Endodermal cell (in vitro differentiated cells): ENCODE results near the gene IGF2. TPM values are rescaled to one million over a fixed set of nuclear protein-coding genes. Genes with fewer than 3 reads are reported as not detected.

Experiments
- DNase-seq: peaks from one replicate; pipeline ENCODE4 v3.0.0-alpha.2; 2017
- H3K27ac ChIP-seq: 2 replicates; pipeline ENCODE4 v1.5.1; 2013; ENCODE audit warnings: mild to moderate bottlenecking, low read depth, low read length, moderate library complexity
- H3K27me3 ChIP-seq: 2 replicates; pipeline ENCODE4 v1.6.1; 2013; ENCODE audit warnings: mild to moderate bottlenecking, low read length, moderate library complexity; ENCODE audit not compliant: insufficient read depth, control insufficient read depth, poor library complexity, severe bottlenecking
- H3K36me3 ChIP-seq: 2 replicates; pipeline ENCODE4 v1.7.0; 2013; ENCODE audit warnings: mild to moderate bottlenecking, low read length, moderate library complexity; ENCODE audit not compliant: control insufficient read depth, insufficient read depth
- H3K4me1 ChIP-seq: one replicate; pipeline ENCODE4 v1.7.0; 2013; ENCODE audit warnings: low read length; ENCODE audit not compliant: control insufficient read depth, insufficient read depth
- H3K4me3 ChIP-seq: 2 replicates; pipeline ENCODE4 v1.5.1; 2013; ENCODE audit warnings: mild to moderate bottlenecking, low read length, moderate library complexity
- H3K9ac ChIP-seq: 2 replicates; pipeline ENCODE4 v1.6.1; 2013; ENCODE audit warnings: mild to moderate bottlenecking, low read length, moderate library complexity; ENCODE audit not compliant: poor library complexity, severe bottlenecking; ENCODE audit errors: extremely low read depth
- H3K9me3 ChIP-seq: 2 replicates; pipeline ENCODE4 v1.6.1; 2013; ENCODE audit warnings: mild to moderate bottlenecking, low read length, moderate library complexity; ENCODE audit not compliant: control insufficient read depth
- H3K27ac Mint-ChIP-seq: 2 replicates; pipeline ENCODE4 v1.8.0; 2020; ENCODE audit warnings: mixed read lengths
- H3K27me3 Mint-ChIP-seq: 2 replicates; pipeline ENCODE4 v1.8.0; 2021; ENCODE audit warnings: mild to moderate bottlenecking, mixed read lengths; ENCODE audit not compliant: insufficient read depth
- H3K36me3 Mint-ChIP-seq: 2 replicates; pipeline ENCODE4 v1.8.0; 2020; ENCODE audit warnings: low read depth, mixed read lengths
- H3K4me1 Mint-ChIP-seq: 2 replicates; pipeline ENCODE4 v1.8.0; 2020; ENCODE audit warnings: mixed read lengths
- H3K4me3 Mint-ChIP-seq: 2 replicates; pipeline ENCODE4 v1.8.0; 2020; ENCODE audit warnings: mild to moderate bottlenecking, moderate library complexity, mixed read lengths
- H3K9me3 Mint-ChIP-seq: 2 replicates; pipeline ENCODE4 v1.8.0; 2020; ENCODE audit warnings: mild to moderate bottlenecking, mixed read lengths
- WGBS, 2 experiments: methylation state at CpG; one replicate each; pipeline versions ENCODE4 v1.1.5 to v1.1.7; 2013; ENCODE audit warnings: missing lambda C conversion rate in 2 of 2, mixed read lengths in 1 of 2; ENCODE audit not compliant: insufficient coverage in 1 of 2, insufficient read length in 1 of 2; 5-methylcytosine and 5-hydroxymethylcytosine counted together
- total RNA-seq, 2 donors: library from RNA; stranded (reverse); fragmentation: NEBNext Ultra II Directional in 1 of 2; extraction: Animal tissue kit (Norgen Biotek cat#: 25700) in 1 of 2; gene quantifications; 2 replicates in 1 of 2; 3 replicates in 1 of 2; pipeline ENCODE4 v1.2.1, GENCODE V29; 2021
- TF ChIP-seq, protein P1 (sequence below): fragments of 200-600 bp; sonication (generic); conservative IDR thresholded peaks from 2 replicates; pipeline ENCODE4 v1.5.0; 2021; ENCODE audit warnings: antibody characterized with exemption, mild to moderate bottlenecking

IGF2 gene
- total RNA-seq, 2 donors from 2014 or later, result 0.80 to 5.1 TPM

DNA sequence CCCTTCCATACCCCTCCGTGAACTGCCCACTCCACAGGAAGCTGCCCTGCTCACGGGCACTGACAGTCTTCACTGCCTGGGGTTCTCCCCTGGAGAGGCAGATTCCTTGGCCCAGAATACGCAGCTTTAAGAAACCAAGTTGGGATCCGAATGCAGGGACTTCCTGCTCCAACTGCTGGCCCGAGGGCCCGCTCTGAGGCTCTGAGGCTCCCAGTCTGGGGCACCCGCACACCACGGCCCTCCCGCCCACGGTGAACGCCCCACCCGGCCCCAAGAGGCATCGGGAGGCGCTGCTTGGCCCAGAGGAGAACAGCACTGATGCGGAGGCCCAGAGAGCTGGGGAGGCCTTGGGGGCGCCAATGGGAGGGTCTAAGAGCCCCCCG lies 42.3 kb downstream of the IGF2 start:
- Mint-ChIP-seq H3K36me3 (no peaks in the 10 kb centered on the region), H3K27ac (peak overlapping the region; percentile 75), H3K9me3 (peaks cover 2% of the 10 kb centered on the region), H3K4me1 (peaks cover 8% of the 10 kb centered on the region), H3K4me3 (no peak overlapping the region), H3K27me3 (peaks cover 11% of the 10 kb centered on the region)
- 82 to 86% methylated on average over 10 to 17 of the region's 17 CpGs for WGBS, 2 experiments
- no peak overlapping the region for H3K9ac ChIP-seq
- H3K27me3 ChIP-seq, result no peaks in the 10 kb centered on the region
- peak overlapping the region; percentile 38 for H3K27ac ChIP-seq
- TF ChIP-seq, protein P1, sequence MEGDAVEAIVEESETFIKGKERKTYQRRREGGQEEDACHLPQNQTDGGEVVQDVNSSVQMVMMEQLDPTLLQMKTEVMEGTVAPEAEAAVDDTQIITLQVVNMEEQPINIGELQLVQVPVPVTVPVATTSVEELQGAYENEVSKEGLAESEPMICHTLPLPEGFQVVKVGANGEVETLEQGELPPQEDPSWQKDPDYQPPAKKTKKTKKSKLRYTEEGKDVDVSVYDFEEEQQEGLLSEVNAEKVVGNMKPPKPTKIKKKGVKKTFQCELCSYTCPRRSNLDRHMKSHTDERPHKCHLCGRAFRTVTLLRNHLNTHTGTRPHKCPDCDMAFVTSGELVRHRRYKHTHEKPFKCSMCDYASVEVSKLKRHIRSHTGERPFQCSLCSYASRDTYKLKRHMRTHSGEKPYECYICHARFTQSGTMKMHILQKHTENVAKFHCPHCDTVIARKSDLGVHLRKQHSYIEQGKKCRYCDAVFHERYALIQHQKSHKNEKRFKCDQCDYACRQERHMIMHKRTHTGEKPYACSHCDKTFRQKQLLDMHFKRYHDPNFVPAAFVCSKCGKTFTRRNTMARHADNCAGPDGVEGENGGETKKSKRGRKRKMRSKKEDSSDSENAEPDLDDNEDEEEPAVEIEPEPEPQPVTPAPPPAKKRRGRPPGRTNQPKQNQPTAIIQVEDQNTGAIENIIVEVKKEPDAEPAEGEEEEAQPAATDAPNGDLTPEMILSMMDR, result no peak
- H3K36me3 ChIP-seq, result no peaks in the 10 kb centered on the region
- peaks cover 6% of the 10 kb centered on the region for H3K4me1 ChIP-seq
- no peak overlapping the region for H3K4me3 ChIP-seq
- no peaks in the 10 kb centered on the region for H3K9me3 ChIP-seq
- DNase-seq, result no peak

DNA sequence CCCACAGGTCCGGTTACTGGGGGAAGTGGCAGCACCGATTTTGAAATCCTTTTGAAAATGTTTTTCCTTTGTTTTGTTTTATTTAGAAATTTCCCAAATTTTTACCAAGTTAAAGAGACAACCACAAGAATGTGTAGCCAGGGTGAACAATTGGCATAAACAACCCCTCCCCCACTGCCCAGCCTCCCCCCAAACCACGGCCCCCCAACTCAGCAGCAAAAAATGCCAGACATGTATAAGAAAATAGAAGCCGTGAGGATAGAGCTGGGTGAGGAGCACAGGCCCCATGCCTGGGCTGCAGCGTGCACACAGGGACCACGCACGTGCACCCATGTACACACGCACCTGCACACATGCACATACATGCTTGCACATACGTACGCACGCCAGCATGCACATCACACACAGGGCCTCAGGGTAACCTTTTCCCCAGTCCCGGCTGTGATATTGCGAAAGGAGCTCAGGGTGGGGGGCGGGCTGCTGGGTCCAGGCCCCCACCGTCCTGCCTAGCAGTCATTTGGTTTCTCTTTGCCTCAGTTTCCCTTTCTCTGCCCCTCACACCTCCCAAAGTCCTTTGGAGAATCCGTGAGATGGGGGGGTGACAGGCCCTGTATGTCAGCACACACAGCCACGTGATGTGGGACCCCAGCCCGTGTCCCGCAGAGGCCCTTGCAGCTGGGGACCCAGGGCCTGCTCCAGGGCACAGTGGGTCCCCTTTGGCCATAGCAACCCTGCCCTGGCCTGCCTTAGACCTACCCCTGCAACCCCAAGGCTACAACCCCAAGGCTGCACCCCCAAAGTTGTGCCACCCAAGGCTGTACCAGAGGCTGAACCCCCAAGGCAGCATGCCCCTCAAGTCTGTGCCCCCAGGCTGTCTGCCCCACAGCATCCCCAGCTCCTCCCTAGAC lies 42.9 kb downstream of the IGF2 start:
- Histone ChIP-seq H3K27ac (no peak overlapping the region), H3K9me3 (no peaks in the 10 kb centered on the region), H3K36me3 (no peaks in the 10 kb centered on the region), H3K9ac (no peak overlapping the region), H3K4me1 (peaks cover 6% of the 10 kb centered on the region), H3K27me3 (no peaks in the 10 kb centered on the region), H3K4me3 (no peak overlapping the region)
- peaks cover 2% of the 10 kb centered on the region for H3K9me3 Mint-ChIP-seq
- 95 to 96% methylated on average over 10 to 18 of the region's 19 CpGs for WGBS, 2 experiments
- no peak overlapping the region for H3K27ac Mint-ChIP-seq
- peaks cover 4% of the 10 kb centered on the region for H3K27me3 Mint-ChIP-seq
- H3K36me3 Mint-ChIP-seq, result no peaks in the 10 kb centered on the region
- H3K4me3 Mint-ChIP-seq, result no peak overlapping the region
- DNase-seq, result no peak
- TF ChIP-seq, protein P1, result no peak
- H3K4me1 Mint-ChIP-seq, result peaks cover 8% of the 10 kb centered on the region

- no peaks in the 10 kb centered on the region for H3K27me3 ChIP-seq
- Mint-ChIP-seq H3K4me1 (peaks cover 8% of the 10 kb centered on the region), H3K9me3 (peaks cover 2% of the 10 kb centered on the region), H3K36me3 (no peaks in the 10 kb centered on the region), H3K4me3 (no peak overlapping the region), H3K27ac (no peak overlapping the region), H3K27me3 (peaks cover 3% of the 10 kb centered on the region)
- TF ChIP-seq, protein P1, result no peak
- no peak overlapping the region for H3K9ac ChIP-seq
- no peak overlapping the region for H3K4me3 ChIP-seq
- no peak for DNase-seq
- H3K9me3 ChIP-seq, result no peaks in the 10 kb centered on the region
- H3K27ac ChIP-seq, result no peak overlapping the region
- peaks cover 6% of the 10 kb centered on the region for H3K4me1 ChIP-seq
- 88 to 96% methylated on average over 4 to 7 of the region's 7 CpGs for WGBS, 2 experiments
- H3K36me3 ChIP-seq, result no peaks in the 10 kb centered on the region
Measured at GRCh38 chr11:2095542-2095941, 43.6 kb downstream of the IGF2 start.
